ENCODE data around the gene KCNJ16. TPM values are rescaled to one million over a fixed set of nuclear protein-coding genes. Genes with fewer than 3 reads are reported as not detected.
"Not testable (repeated sequence)": the region's sequence is repeated elsewhere in the genome, so short reads cannot be mapped to it uniquely, and the experiment has no call there.

KCNJ16 gene
- total RNA-seq: not detected

- DNase-seq (no peak), ATAC-seq (ENCODE audit: low read depth) (no peak)
- POLR2A ChIA-PET: no interaction called here
- Mint-ChIP-seq H3K9me3 (peaks cover under 1% of the 10 kb centered on the region), H3K36me3 (no peaks in the 10 kb centered on the region), H3K4me1 (no peaks in the 10 kb centered on the region), H3K27me3 (peaks cover 6% of the 10 kb centered on the region), H3K4me3 (no peak within 1 kb of the TSS), H3K27ac (no peak within 1 kb of the TSS)
These were observed at the start of gene KCNJ16 for GRCh38 chr17:70074956-70075355. TSS of gene KCNJ16 (plus strand) at chr17:70075225. CDS start at chr17:70132088, 56,863 bp downstream.

- H3K9me3 Mint-ChIP-seq: peaks cover 2% of the 10 kb centered on the region
- ATAC-seq (ENCODE audit: low read depth) (no peak), DNase-seq (no peak)
- H3K27ac Mint-ChIP-seq: no peak overlapping the region
- no peaks in the 10 kb centered on the region for H3K36me3 Mint-ChIP-seq
- POLR2A ChIA-PET: no interaction called here
- H3K4me3 Mint-ChIP-seq: no peak overlapping the region
- H3K4me1 Mint-ChIP-seq: no peaks in the 10 kb centered on the region
- peaks cover 7% of the 10 kb centered on the region for H3K27me3 Mint-ChIP-seq
These were observed 46.6 kb upstream of the KCNJ16 start for GRCh38 chr17:70028397-70028796.

- H3K36me3 Mint-ChIP-seq: no peaks in the 10 kb centered on the region
- POLR2A ChIA-PET: no interaction called here
These were observed 45.9 kb upstream of the KCNJ16 start for GRCh38 chr17:70028978-70029767.

GRCh38 chr17:70030371-70030770 lies 44.7 kb upstream of the KCNJ16 start:
- H3K4me1 Mint-ChIP-seq: no peaks in the 10 kb centered on the region
- POLR2A ChIA-PET: no interaction called here
- H3K27ac Mint-ChIP-seq: no peak overlapping the region
- H3K4me3 Mint-ChIP-seq: no peak overlapping the region
- peaks cover 7% of the 10 kb centered on the region for H3K27me3 Mint-ChIP-seq
- no peaks in the 10 kb centered on the region for H3K36me3 Mint-ChIP-seq
- DNase-seq: no peak
- H3K9me3 Mint-ChIP-seq: peaks cover 2% of the 10 kb centered on the region
- no peak for ATAC-seq (ENCODE audit: low read depth)

More at GRCh38 chr17:70028978-70029767, 45.9 kb upstream of the KCNJ16 start:
- no peak for DNase-seq
- Mint-ChIP-seq H3K4me3 (no peak overlapping the region), H3K9me3 (peaks cover 2% of the 10 kb centered on the region), H3K4me1 (no peaks in the 10 kb centered on the region), H3K27ac (no peak overlapping the region), H3K27me3 (peaks cover 7% of the 10 kb centered on the region)
- no peak for ATAC-seq (ENCODE audit: low read depth)

- peaks cover 2% of the 10 kb centered on the region for H3K9me3 Mint-ChIP-seq
- DNase-seq: no peak
- no peak for ATAC-seq (ENCODE audit: low read depth)
- H3K36me3 Mint-ChIP-seq: no peaks in the 10 kb centered on the region
- H3K4me3 Mint-ChIP-seq: no peak overlapping the region
- POLR2A ChIA-PET: no interaction called here
- H3K4me1 Mint-ChIP-seq: no peaks in the 10 kb centered on the region
- H3K27ac Mint-ChIP-seq: no peak overlapping the region
- peaks cover 3% of the 10 kb centered on the region for H3K27me3 Mint-ChIP-seq
These were observed 43.7 kb upstream of the KCNJ16 start for GRCh38 chr17:70031341-70031740.

GRCh38 chr17:70033165-70033564 lies 41.9 kb upstream of the KCNJ16 start:
- Mint-ChIP-seq H3K4me3 (no peak overlapping the region), H3K36me3 (no peaks in the 10 kb centered on the region), H3K9me3 (peaks cover 2% of the 10 kb centered on the region), H3K4me1 (no peaks in the 10 kb centered on the region), H3K27ac (no peak overlapping the region), H3K27me3 (no peaks in the 10 kb centered on the region)
- no peak for ATAC-seq (ENCODE audit: low read depth)
- DNase-seq: no peak
- POLR2A ChIA-PET: no interaction called here

- peaks cover 2% of the 10 kb centered on the region for H3K9me3 Mint-ChIP-seq
- DNase-seq: no peak
- no peaks in the 10 kb centered on the region for H3K27me3 Mint-ChIP-seq
- H3K4me3 Mint-ChIP-seq: no peak overlapping the region
- no peak for ATAC-seq (ENCODE audit: low read depth)
- no peaks in the 10 kb centered on the region for H3K4me1 Mint-ChIP-seq
- POLR2A ChIA-PET: no interaction called here
- no peaks in the 10 kb centered on the region for H3K36me3 Mint-ChIP-seq
- H3K27ac Mint-ChIP-seq: no peak overlapping the region
These were observed 40.9 kb upstream of the KCNJ16 start for GRCh38 chr17:70034158-70034557.

GRCh38 chr17:70037498-70037897 lies 37.5 kb upstream of the KCNJ16 start:
- H3K27ac Mint-ChIP-seq: no peak overlapping the region
- no peak for DNase-seq
- H3K9me3 Mint-ChIP-seq: no peaks in the 10 kb centered on the region
- POLR2A ChIA-PET: no interaction called here
- ATAC-seq (ENCODE audit: low read depth): no peak
- H3K27me3 Mint-ChIP-seq: no peaks in the 10 kb centered on the region
- H3K36me3 Mint-ChIP-seq: no peaks in the 10 kb centered on the region
- H3K4me3 Mint-ChIP-seq: no peak overlapping the region
- no peaks in the 10 kb centered on the region for H3K4me1 Mint-ChIP-seq

- DNase-seq: no peak
- Mint-ChIP-seq H3K36me3 (no peaks in the 10 kb centered on the region), H3K4me3 (no peak overlapping the region), H3K27ac (no peak overlapping the region), H3K9me3 (no peaks in the 10 kb centered on the region), H3K4me1 (no peaks in the 10 kb centered on the region), H3K27me3 (no peaks in the 10 kb centered on the region)
- ATAC-seq (ENCODE audit: low read depth): no peak
- POLR2A ChIA-PET: no interaction called here
These were observed 34.7 kb upstream of the KCNJ16 start for GRCh38 chr17:70040336-70040735.

- ATAC-seq (ENCODE audit: low read depth) (no peak), DNase-seq (no peak)
- H3K4me1 Mint-ChIP-seq: no peaks in the 10 kb centered on the region
- H3K9me3 Mint-ChIP-seq: no peaks in the 10 kb centered on the region
- H3K27ac Mint-ChIP-seq: no peak overlapping the region
- H3K27me3 Mint-ChIP-seq: no peaks in the 10 kb centered on the region
- POLR2A ChIA-PET: no interaction called here
- H3K36me3 Mint-ChIP-seq: no peaks in the 10 kb centered on the region
- no peak overlapping the region for H3K4me3 Mint-ChIP-seq
These were observed 34.0 kb upstream of the KCNJ16 start for GRCh38 chr17:70041061-70041460.

- ATAC-seq (ENCODE audit: low read depth) (no peak), DNase-seq (no peak)
- no peaks in the 10 kb centered on the region for H3K4me1 Mint-ChIP-seq
- H3K27me3 Mint-ChIP-seq: no peaks in the 10 kb centered on the region
- H3K27ac Mint-ChIP-seq: no peak overlapping the region
- H3K36me3 Mint-ChIP-seq: no peaks in the 10 kb centered on the region
- no peak overlapping the region for H3K4me3 Mint-ChIP-seq
- POLR2A ChIA-PET: no interaction called here
- H3K9me3 Mint-ChIP-seq: no peaks in the 10 kb centered on the region
These were observed 33.5 kb upstream of the KCNJ16 start for GRCh38 chr17:70041540-70041939.

GRCh38 chr17:70045780-70046179 lies 29.2 kb upstream of the KCNJ16 start:
- ATAC-seq (ENCODE audit: low read depth); H3K4me3 Mint-ChIP-seq; H3K36me3 Mint-ChIP-seq; H3K27me3 Mint-ChIP-seq; H3K27ac Mint-ChIP-seq; DNase-seq; H3K4me1 Mint-ChIP-seq; H3K9me3 Mint-ChIP-seq; POLR2A ChIA-PET: not testable (repeated sequence)

- Mint-ChIP-seq H3K36me3 (no peaks in the 10 kb centered on the region), H3K4me1 (no peaks in the 10 kb centered on the region), H3K4me3 (no peak overlapping the region), H3K27ac (no peak overlapping the region), H3K27me3 (no peaks in the 10 kb centered on the region), H3K9me3 (no peaks in the 10 kb centered on the region)
- POLR2A ChIA-PET: no interaction called here
- DNase-seq (no peak), ATAC-seq (ENCODE audit: low read depth) (no peak)
These were observed 27.2 kb upstream of the KCNJ16 start for GRCh38 chr17:70047619-70048419.

All from activated naive CD8-positive, alpha-beta T cell treated with anti-CD3 and anti-CD28 coated beads, Interleukin-2, amount 10 ng/mL, durations not matched to agents 7 days and 5 days (primary cell).